Inflammatory macrophage (primary cell): Measurements from ENCODE around the gene TRAF6.
A peak's percentile ranks its signal among the peaks of the same experiment; 100 is the strongest.

ENCODE experiments used
- DNase-seq, 2 donors: peaks; one replicate each; pipeline ENCODE4 v3.0.0-alpha.2; 2020 to 2022

TRAF6 gene

DNA sequence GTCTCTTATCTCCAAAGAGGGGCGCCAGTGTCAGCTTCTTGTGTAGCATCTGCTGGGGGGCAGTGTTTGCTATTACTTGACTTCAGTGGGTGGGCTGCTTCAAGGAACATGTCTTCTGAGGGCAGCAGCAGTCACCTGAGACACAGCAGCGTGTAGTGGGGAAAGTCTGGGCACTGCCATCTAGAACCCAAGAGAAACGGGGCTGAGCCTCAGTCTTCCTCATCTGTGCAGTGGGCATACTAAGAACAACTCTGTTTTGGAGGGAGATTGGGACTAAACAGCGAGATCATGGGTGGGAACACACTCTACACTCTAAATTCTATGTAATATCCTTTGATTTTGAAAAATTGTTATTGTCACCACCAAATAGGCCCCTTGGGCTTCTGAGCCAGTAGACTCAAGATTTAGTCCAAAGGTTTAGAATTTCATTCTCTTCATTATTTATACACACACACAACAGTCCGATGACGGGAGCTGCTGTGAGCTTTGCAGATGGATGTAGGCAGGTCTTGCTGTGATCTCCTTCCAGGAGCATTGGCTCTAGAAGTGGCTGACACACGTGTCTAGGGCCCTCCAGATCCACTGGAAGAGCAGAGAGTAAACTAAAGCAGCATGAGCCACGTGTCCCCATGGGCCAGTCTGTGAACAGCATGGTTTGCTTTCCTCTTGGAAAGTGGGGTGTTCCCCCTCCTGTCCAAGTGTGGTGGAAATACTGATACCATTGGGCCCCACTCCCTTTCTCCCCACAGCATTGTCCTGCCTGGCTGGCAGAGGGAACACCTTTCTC, 51.8 kb downstream of the TRAF6 start:
- DNase-seq: no peak

DNA sequence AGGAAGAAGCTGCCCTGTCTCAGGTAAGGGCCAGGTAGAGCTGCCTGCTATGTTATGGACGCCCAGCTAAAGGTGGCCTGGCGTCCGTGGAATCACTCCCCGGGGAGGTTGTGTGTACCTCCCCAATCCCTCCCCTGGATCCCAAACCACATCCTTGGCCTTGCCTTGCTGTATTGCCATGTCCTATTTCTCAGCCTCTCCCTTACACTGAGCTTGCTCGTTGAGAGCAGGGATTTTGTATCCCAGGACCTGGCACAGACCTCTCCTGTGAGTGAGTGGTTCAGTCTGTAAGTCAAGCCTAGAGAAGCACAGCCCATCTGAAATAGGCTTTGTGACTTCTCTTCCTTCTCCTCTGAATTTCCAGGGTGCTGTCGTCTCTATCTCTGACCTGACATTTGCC, 53.9 kb downstream of the TRAF6 start:
- no peak for DNase-seq

DNA sequence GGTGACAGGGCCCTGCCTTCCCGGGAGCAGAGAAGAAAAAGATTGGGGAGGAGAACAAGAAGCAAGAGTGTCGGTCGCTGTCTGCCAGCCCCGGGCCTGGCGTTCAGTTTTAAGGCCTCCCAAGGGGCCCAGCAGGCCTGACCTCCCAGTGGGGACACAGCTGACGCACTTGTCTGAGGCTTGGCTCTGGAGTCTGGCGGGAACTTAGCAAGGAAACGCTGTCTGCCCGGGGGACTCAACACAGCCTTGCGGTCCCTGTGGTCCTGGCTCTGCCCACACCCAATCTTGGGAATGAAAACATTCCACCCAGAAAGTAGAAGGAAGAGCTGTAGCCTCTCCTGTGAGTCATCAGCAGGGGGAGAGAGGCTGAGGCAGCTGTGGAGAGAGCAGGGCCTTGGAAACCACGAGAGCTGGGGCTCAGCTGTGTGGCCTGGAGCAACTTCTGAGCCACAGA, 54.4 kb downstream of the TRAF6 start:
- DNase-seq: peak in 1 of 2 donors; percentile 37

DNA sequence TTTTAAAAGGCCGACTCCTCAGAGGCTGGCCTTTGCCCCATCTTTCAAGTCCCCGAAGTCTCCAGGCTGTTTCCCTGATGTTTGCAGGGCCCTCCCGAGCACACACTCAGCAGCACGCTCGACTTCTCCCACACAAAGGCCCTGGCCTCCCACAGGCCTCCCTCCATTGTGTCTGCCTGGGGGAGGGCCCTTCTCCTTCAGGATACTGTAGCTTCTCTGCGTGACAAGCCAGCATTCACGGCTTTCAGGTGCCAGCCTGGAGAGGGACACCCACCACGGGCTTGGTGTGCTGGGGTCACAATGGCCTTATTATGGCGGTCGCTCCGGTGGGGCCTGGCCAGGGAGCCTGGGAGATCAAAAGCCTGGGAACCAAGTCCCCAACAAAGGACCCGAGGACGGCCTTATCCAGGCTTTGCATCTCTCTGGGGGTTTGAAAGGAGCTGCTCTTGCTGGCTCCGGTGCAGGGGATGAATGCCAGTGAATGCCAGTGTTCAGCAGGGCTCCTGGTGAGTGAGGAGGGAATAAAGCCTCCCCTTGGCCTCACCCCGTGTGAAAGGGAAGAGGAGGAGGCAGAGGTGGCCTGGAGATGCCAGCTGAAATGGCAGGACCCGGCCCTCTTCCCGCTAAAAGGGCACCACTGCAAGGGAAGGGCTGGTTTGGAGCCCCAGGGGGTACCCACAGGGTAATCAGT, 55.0 kb downstream of the TRAF6 start:
- peak in 1 of 2 donors; percentile 21 for DNase-seq

DNA sequence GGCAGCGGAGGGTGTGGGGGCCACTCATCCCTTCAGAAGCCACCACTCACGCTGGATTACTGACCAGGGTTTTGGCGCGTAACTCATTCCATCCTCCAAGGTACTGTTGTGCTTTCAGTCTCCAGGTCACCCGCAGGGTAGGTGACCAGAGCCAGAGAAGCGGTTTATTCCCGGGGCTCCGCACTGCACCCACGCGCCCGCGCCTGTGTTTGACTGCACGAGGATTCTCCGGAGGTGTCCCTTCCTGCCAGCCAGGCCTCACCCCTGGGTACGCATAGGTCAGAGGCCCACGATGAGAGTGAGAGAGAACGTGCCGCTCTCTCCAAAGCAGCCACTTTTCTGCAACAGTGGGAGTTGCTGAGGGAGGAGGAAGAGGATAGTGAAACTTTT, 55.5 kb downstream of the TRAF6 start:
- no peak for DNase-seq

DNA sequence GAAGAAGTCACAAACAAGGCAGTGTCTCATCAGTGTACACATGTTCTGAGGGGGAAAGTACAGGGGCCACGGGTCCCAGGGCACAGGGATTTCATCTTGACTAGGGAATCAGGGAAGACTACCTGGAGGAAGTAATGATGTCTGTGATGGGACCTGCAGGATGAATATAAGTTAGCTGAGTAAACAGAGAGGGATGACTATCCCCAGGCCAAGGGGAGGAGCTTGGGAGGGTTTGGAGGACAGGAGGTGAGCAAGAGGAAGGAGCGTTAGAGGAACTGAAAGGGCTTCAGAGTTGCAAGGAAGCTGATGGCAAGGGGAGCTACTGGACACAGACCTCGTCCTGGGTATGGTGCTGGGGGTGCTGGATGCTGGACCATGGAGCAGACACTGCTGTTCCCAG, 56.4 kb downstream of the TRAF6 start:
- peak; percentile 53 to 60 for DNase-seq

DNA sequence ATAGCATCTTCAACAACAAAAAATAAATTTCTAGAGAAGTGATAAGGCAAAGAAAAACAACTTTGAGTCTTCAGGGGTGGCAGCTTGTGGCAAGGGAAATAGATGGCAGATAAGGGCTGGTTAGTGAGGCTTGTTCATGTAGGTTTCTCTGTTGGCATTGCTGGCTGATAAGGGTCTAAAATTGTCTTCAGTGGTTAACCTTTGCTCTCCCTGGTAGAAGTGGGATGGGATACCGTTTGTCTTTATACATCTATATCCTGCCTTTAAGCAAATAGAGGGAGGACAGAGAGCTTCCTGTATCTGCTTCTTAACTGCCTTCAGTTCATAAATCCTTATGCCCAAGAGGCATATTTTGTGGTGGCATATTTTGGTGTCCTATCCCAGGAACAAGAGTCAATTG, 57.1 kb downstream of the TRAF6 start:
- DNase-seq: no peak

DNA sequence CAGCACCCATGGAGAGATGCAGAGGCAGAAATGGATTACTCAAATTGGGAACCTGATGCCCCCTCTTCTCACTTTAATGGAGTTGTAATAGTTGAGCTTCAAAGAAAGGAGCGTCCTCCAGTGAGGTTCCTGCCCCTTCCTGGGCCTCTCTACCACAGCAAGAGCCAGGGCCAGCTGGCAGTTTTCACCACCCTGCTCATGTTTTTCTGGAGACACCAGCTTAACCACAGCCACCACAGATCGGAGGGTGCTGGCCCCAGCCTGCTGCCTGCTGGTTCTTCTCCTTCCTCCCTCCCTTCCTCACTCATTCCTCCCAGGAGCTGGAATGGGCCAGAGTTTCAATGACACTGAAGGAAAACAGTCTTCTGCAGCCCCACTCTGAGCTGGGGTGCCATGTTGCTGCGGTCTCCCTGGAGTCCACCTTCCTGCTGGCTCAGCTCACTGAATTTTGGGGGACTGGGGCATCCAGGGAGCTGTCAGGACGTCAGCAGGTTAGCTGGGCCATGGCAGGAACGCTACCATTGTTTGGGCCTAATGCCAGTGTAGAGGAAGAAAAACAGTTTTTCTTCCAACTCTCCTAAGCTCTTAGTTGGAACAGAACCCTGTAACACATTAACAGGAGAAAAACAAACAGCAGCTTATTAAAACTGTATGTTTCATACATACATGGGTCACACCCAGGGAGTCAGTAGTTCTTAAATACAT, 57.7 kb downstream of the TRAF6 start:
- DNase-seq: no peak

DNA sequence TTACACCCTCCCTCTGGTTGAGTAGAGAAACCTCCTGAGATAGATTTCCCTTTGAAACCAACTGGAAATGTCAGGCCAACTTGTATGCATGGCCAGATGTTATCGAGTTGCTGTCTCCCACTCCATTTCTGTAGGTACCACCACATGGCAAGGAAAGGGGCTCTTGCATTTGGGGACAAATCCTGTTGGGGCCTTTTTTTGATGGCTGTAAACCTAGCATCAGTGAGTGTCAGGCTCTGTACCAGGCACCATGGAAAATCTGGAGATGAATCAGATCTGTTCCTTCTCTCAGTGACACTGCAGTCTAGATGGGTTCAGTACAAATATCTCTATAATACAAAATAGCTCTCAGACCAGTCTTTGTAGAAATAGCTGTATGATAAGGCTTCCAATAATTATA, 58.4 kb downstream of the TRAF6 start:
- DNase-seq: no peak

DNA sequence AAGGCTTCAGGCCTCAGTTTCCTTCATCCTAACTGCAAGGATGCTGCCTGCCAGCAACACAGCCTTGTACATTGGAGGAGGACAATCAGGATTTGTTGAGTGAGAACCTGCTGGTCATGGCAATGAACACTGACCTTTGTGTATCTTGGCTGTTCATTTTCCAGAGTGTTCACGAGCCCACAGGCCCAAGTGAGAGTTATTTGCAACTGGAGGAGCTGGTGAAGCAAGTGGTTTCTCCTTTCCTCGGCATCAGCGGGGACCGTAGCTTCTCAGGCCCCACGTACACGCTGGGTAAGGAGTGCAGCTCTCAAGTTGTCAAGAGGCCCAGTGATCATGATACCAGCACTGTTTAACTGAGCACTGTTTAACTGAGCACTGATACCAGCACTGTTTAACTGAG, 59.0 kb downstream of the TRAF6 start:
- no peak for DNase-seq

DNA sequence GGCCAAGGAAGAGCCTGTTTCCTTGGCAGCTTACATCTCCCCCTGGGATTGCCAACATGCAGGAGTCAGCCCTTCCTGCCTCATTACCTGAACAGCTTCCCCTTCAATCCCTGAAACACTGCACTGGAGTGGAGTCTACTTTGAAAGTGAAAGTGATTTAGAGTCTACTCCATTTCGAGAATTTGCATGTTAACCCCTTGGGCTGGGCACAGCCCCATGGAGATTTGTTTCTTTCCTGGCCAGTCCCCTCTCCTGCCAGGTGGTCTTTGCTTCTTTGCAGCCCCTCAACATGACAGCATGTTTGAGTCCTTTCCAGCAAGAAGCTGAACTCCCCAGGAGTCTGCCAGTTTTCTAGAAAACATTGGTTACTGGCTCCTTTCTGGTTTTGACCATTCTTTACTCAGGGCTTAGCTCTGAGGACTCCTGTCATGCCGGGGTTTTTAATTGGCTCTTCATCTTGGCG, 59.9 kb downstream of the TRAF6 start:
- DNase-seq: no peak

DNA sequence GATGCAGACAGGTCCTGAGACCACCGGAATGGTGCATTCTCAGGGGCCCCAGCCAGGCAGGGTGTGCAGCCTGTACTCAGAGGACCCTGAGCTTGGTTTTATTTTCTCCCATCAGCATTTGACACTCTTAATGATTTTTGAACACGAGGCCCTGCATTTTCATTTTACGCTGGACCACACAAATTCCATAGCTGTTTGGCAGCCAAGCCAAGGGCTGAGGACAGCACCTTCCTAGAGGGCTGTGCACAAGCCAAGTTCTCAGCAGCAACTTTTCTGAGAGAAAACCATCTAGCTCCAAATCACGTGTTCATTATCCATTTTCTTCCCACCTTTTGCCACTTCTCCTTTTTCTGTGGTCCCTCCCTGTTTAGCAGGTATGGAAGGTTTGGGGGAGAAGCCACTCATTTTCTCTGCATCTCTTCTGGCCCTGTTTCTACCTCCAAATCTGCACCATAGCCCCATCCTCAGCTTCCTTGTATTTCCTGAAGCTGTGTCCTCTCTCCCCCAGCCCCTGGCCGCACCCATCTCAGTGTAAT, 60.4 kb downstream of the TRAF6 start:
- no peak for DNase-seq

DNA sequence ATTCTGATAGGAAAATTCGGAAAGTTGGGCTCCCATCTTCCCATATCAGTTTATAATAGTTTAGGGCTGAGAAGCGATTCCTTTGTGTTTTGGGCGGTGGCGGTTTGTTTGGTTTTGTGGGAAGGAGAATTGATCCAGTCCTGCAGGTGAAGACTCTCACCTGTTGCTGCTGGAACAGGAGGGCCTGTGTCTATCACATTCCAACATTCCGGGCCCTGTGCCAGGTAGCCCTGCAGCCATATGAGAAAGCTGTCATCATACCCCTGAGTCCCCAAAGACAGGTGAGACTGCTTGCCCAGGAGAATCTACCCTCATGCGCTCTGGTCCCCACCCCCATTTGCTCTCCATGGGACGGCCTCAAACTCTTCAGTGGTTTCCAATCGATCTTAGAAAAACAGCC, 62.1 kb downstream of the TRAF6 start:
- no peak for DNase-seq

DNA sequence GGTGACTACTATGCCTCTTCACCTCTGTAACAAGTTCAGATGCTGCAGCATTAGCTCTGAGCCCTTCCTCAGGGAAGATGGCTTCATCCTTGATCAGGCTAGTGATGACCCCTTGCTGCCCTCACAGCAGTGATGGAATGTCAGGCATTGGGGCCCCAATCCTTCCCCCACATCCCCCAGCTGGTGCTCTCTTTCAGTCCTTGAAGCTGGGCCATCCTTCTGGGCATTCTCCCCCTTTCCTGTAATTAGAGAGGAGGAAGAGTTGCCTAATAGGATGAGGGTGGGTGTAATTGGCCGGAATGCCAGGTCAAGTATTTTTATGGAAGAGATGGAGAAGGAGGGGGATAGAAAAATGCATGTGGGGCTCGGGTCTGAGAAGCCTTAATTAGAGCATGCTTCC, 62.6 kb downstream of the TRAF6 start:
- no peak for DNase-seq

DNA sequence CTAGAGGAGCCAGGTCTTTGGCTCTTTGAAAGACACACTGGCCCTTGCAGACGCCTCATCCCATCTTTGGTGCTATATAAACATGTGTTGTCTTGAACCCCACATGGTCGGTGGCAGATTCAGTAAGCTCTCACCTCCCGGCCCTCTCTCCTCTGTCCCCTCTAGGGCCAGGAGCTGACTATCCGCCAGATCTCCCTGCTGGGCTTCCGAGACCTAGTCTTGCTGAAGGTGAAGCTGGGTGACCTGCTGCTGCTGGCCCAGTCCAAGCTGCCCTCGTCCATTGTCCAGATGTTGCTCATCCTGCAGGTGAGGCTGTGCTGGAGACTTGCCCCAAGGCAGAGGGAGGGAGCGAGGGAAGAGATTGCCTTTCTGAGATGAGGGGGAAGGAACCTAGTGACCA, 63.9 kb downstream of the TRAF6 start:
- no peak for DNase-seq

DNA sequence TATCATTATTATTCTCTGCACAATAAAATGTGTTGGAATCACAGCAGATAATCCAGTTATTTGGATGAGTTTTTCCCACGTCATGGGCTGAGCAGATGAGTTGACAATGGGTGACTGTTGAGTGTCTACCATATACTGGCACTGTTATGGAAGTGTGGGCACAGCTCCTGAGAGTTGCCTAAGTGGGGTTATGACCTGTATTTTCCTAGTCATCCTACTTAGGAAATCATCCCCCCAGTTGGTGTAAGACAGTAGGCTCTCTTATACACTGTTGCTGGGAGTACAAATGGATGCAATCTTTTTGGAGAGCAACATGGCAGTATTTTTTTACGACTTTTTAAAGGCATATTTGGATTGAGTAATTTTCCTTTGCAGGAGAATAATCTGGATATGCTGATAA, 66.4 kb downstream of the TRAF6 start:
- DNase-seq: peak; percentile 61 to 62

DNA sequence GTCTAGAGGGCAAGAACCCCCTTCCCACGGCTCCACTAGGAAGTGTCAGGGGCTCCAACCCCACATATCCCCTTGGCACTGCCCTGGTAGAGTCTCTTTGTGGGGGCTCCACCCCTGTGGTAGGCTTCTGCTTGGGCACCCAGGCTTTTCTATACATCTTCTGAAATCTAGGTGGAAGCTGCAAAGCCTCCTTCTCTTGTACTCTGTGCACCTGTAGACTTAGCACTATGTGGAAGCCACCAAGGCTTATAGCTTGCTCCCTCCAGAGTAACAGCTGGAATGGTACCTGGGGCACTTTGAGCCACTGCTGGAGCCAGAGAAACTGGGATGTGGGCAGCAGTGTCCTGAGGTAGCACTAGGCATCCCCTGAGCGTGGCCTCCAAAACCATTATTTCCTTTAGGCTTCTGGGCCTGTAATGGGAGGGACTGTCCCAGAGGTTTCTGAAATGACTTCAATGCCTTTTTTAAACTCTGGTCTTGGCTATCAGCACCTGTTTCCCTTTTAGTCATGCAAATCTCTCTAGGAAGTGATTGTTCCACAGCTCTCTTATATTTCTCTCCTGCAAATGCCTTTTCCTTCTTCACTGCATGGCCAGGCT, 68.4 kb downstream of the TRAF6 start:
- DNase-seq: no peak

DNA sequence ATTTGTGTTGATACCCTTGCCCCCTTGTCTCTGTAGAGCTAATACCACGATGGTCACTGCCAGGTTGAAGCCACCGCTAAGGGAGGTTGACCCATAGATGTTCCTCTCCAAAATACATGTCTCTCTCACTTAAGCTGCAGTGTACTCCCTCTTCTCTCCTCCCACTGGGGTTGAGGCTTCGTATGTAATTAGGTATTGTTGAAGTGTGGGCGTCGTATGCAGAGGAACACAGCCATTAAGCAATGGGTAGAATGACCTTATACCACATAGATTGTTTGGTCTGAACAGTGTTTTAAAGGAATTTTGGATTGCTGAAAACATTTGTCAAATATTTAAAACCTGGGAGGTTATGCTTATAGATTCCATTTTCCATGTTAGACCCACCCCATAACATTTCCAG, 71.9 kb downstream of the TRAF6 start:
- DNase-seq: peak; percentile 27 to 32

DNA sequence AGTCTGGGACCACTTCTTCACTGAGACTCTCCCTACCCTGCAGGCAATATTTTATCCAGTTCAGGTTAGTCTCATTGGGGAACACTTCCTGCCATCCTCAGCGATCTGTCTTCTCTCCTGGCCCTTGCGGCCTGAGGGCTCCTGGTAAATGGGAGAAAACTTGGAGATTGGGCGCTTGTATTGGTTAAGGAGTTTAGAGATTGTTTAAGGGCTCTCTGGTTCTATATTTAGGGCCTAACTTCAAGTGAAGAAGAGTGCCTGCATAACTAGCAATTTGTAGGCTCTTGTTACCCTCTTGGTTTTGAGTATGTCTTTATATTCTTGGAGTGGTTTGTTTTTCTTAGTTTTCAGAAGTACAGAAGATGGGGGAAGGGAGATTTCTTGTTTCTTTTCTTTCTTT, 72.7 kb downstream of the TRAF6 start:
- DNase-seq: no peak
